SK-N-SH (cell line): ENCODE data around the gene SIL1. TPM values are rescaled to one million over a fixed set of nuclear protein-coding genes. Genes with fewer than 3 reads are reported as not detected.

ENCODE experiments used
- CTCF ChIA-PET: fragments of 300-600, 350-600 bp; formaldehyde crosslinking; extraction: SDS; loops from one replicate; lab custom pipeline; 2021; lab: Yijun Ruan, JAX
- POLR2A ChIA-PET: fragments of 350-600 bp; sonication (Branson Sonifier 250); formaldehyde crosslinking; extraction: SDS; loops from one replicate; lab custom pipeline; 2020; ENCODE audit warnings: antibody characterized with exemption, inconsistent platforms; lab: Yijun Ruan, JAX
- DNase-seq: peaks from one replicate; pipeline ENCODE4 v3.0.0; 2012
- H2AFZ ChIP-seq: fragments of 200-600 bp; sonication (generic); 2 replicates; pipeline ENCODE4 v1.8.1; 2016; ENCODE audit warnings: antibody characterized with exemption, mild to moderate bottlenecking, low read depth
- H3F3A ChIP-seq: fragments of 200-600 bp; sonication (generic); replicated peaks from 2 replicates; pipeline ENCODE3; 2016; ENCODE audit warnings: antibody characterized with exemption, mild to moderate bottlenecking; ENCODE audit not compliant: insufficient read depth
- H3K27ac ChIP-seq, 2 experiments: fragments of 200-500 bp in 1 of 2; fragments of 200-600 bp in 1 of 2; sonication (Bioruptor generic) in 1 of 2; sonication (generic), shearing (Covaris generic) in 1 of 2; 2 replicates each; pipeline versions ENCODE4 v1.5.1 to v1.6.1; 2014 to 2016; ENCODE audit warnings: low read depth in 2 of 2, inconsistent platforms in 1 of 2, low read length in 1 of 2, mild to moderate bottlenecking in 1 of 2, mixed read lengths in 1 of 2
- H3K27me3 ChIP-seq: fragments of 200-600 bp; sonication (generic), shearing (Covaris generic); 2 replicates; pipeline ENCODE4 v1.6.1; 2016; ENCODE audit warnings: mixed run types; ENCODE audit not compliant: insufficient read depth
- H3K36me3 ChIP-seq, 2 experiments: fragments of 200-500 bp in 1 of 2; fragments of 200-600 bp in 1 of 2; sonication (Bioruptor generic) in 1 of 2; sonication (generic) in 1 of 2; replicated peaks in 1 of 2; 2 replicates each; pipeline versions ENCODE3 to v1.5.1; 2014 to 2016; ENCODE audit warnings: low read length in 1 of 2, mild to moderate bottlenecking in 1 of 2; ENCODE audit not compliant: insufficient read depth in 2 of 2, control insufficient read depth in 1 of 2
- H3K4me1 ChIP-seq, 2 experiments: fragments of 200-500 bp in 1 of 2; fragments of 200-600 bp in 1 of 2; sonication (Bioruptor generic) in 1 of 2; sonication (generic), shearing (Covaris generic) in 1 of 2; 2 replicates each; pipeline versions ENCODE4 v1.5.1 to v1.6.1; 2014 to 2016; ENCODE audit warnings: low read depth in 1 of 2, low read length in 1 of 2, mixed run types in 1 of 2; ENCODE audit not compliant: insufficient read depth in 2 of 2, control insufficient read depth in 1 of 2
- H3K4me2 ChIP-seq: fragments of 200-600 bp; sonication (generic), shearing (Covaris generic); 2 replicates; pipeline ENCODE4 v1.6.1; 2017; ENCODE audit warnings: mixed run types
- H3K4me3 ChIP-seq, 2 experiments: fragments of 200-500 bp in 1 of 2; fragments of 200-600 bp in 1 of 2; sonication (Bioruptor generic) in 1 of 2; sonication (generic), shearing (Covaris generic) in 1 of 2; 2 replicates each; pipeline versions ENCODE4 v1.5.1 to v1.8.1; 2014 to 2016; ENCODE audit warnings: low read depth in 2 of 2, inconsistent platforms in 1 of 2, low read length in 1 of 2, mild to moderate bottlenecking in 1 of 2, mixed read lengths in 1 of 2, moderate library complexity in 1 of 2
- H3K79me2 ChIP-seq: fragments of 200-600 bp; sonication (generic); 2 replicates; pipeline ENCODE4 v1.8.1; 2017; ENCODE audit warnings: mild to moderate bottlenecking; ENCODE audit not compliant: insufficient read depth
- H3K9ac ChIP-seq: fragments of 200-600 bp; sonication (generic); 2 replicates; pipeline ENCODE4 v1.6.1; 2017; ENCODE audit warnings: mixed run types
- H3K9me2 ChIP-seq: fragments of 200-600 bp; sonication (generic); 2 replicates; pipeline ENCODE4 v1.6.1; 2017; ENCODE audit warnings: mixed run types
- H3K9me3 ChIP-seq: fragments of 200-600 bp; sonication (generic); 2 replicates; pipeline ENCODE4 v1.6.1; 2017; ENCODE audit warnings: mixed run types, mild to moderate bottlenecking, moderate library complexity
- H4K20me1 ChIP-seq: fragments of 200-600 bp; sonication (generic); 2 replicates; pipeline ENCODE4 v1.6.1; 2017; ENCODE audit warnings: mild to moderate bottlenecking, mixed run types; ENCODE audit not compliant: insufficient read depth
- ELF1 ChIP-seq: IDR thresholded peaks from 2 replicates; pipeline ENCODE4 v1.4.0; 2012
- EP300 ChIP-seq, 2 experiments: IDR thresholded peaks; 2 replicates each; pipeline versions ENCODE4 v1.4.0 to v1.6.1; 2012; ENCODE audit warnings: borderline replicate concordance in 1 of 2, low read depth in 1 of 2, low read length in 1 of 2
- EZH2phosphoT487 ChIP-seq: fragments of 200-600 bp; sonication (generic); IDR thresholded peaks from 2 replicates; pipeline ENCODE4 v1.6.1; 2017; ENCODE audit warnings: low read depth, mixed run types, mild to moderate bottlenecking, antibody characterized with exemption, moderate library complexity, borderline replicate concordance
- FOXJ3 ChIP-seq: sonication (generic); formaldehyde crosslinking; IDR thresholded peaks from 2 replicates; pipeline ENCODE4 v1.5.1; 2020; ENCODE audit warnings: mild to moderate bottlenecking, missing genetic modification reagents
- FOXM1 ChIP-seq: IDR thresholded peaks from 2 replicates; pipeline ENCODE4 v1.4.0; 2012; ENCODE audit warnings: low read depth, mild to moderate bottlenecking
- GABPA ChIP-seq: IDR thresholded peaks from 2 replicates; pipeline ENCODE4 v1.4.0; 2012; ENCODE audit warnings: low read depth, mild to moderate bottlenecking
- GATA2 ChIP-seq: sonication (generic); formaldehyde crosslinking; IDR thresholded peaks from 2 replicates; pipeline ENCODE4 v1.5.0; 2020; ENCODE audit warnings: mild to moderate bottlenecking, missing genetic modification reagents
- MEF2A ChIP-seq: IDR thresholded peaks from 2 replicates; pipeline ENCODE4 v1.4.0; 2012; ENCODE audit warnings: low read depth, borderline replicate concordance
- MXI1 ChIP-seq: IDR thresholded peaks from 2 replicates; pipeline ENCODE4 v1.6.1; 2012; ENCODE audit warnings: mild to moderate bottlenecking, low read depth, low read length, improper control_type of control experiment
- NRF1 ChIP-seq: IDR thresholded peaks from 2 replicates; pipeline ENCODE4 v1.6.1; 2012; ENCODE audit warnings: low read depth, mild to moderate bottlenecking, low read length
- POLR2AphosphoS5 ChIP-seq: IDR thresholded peaks from 2 replicates; pipeline ENCODE4 v1.6.1; 2012; ENCODE audit warnings: low read depth, low read length
- RAD21 ChIP-seq: IDR thresholded peaks from 2 replicates; pipeline ENCODE4 v1.6.1; 2012; ENCODE audit warnings: mild to moderate bottlenecking, low read length
- RCOR1 ChIP-seq: fragments of 150-350 bp; IDR thresholded peaks from 2 replicates; pipeline ENCODE4 v1.6.1; 2017; ENCODE audit warnings: antibody characterized with exemption, low read length
- REST ChIP-seq: IDR thresholded peaks from 2 replicates; pipeline ENCODE4 v1.6.1; 2012; ENCODE audit warnings: mild to moderate bottlenecking, low read depth, low read length, moderate library complexity
- RXRA ChIP-seq: IDR thresholded peaks from 2 replicates; pipeline ENCODE4 v1.4.0; 2012; ENCODE audit warnings: low read depth, mild to moderate bottlenecking, borderline replicate concordance
- TAF1 ChIP-seq: IDR thresholded peaks from 2 replicates; pipeline ENCODE4 v1.6.1; 2012; ENCODE audit warnings: low read depth, mild to moderate bottlenecking, low read length, moderate library complexity, borderline replicate concordance
- TCF12 ChIP-seq: IDR thresholded peaks from 2 replicates; pipeline ENCODE4 v1.4.0; 2012
- USF1 ChIP-seq: IDR thresholded peaks from 2 replicates; pipeline ENCODE4 v1.4.0; 2012; ENCODE audit warnings: low read depth, borderline replicate concordance
- YY1 ChIP-seq: IDR thresholded peaks from 2 replicates; pipeline ENCODE4 v1.4.0; 2012; ENCODE audit warnings: low read depth, mild to moderate bottlenecking
- WGBS: methylation state at CpG from one replicate; pipeline ENCODE4 v1.1.6; 2017; ENCODE audit warnings: low lambda C conversion rate; 5-methylcytosine and 5-hydroxymethylcytosine counted together
- polyA plus RNA-seq, 3 experiments: library from polyadenylated mRNA; depleted of rRNA; stranded (reverse); fragments of >200 nt; gene quantifications; 2 replicates each; pipeline ENCODE4 v1.2.3, GENCODE V29; 2012
- TF ChIP-seq, protein P1 (sequence below): fragments of 150-350 bp; IDR thresholded peaks from 2 replicates; pipeline ENCODE4 v1.6.1; 2016; ENCODE audit warnings: mild to moderate bottlenecking, low read depth, low read length

The SIL1 gene
- polyA plus RNA-seq, 1 of the 3 experiments (the other 2 are of a cell fraction): 25.9 TPM

- no peak overlapping the region for H3K4me3 ChIP-seq
- no peaks in the 10 kb centered on the region for H3K9me2 ChIP-seq
- H4K20me1 ChIP-seq: no peaks in the 10 kb centered on the region
- H3K9me3 ChIP-seq: no peaks in the 10 kb centered on the region
- no peaks in the 10 kb centered on the region for H3F3A ChIP-seq
- no peaks in the 10 kb centered on the region for H3K27me3 ChIP-seq
- no peak for TF ChIP-seq MXI1
- TF ChIP-seq RCOR1: no peak
- TF ChIP-seq GABPA: no peak
- no peak for TF ChIP-seq YY1
- TF ChIP-seq REST: no peak
- TF ChIP-seq RAD21: no peak
- no peak for TF ChIP-seq POLR2AphosphoS5
- TF ChIP-seq MEF2A: no peak
- TF ChIP-seq, protein P1, sequence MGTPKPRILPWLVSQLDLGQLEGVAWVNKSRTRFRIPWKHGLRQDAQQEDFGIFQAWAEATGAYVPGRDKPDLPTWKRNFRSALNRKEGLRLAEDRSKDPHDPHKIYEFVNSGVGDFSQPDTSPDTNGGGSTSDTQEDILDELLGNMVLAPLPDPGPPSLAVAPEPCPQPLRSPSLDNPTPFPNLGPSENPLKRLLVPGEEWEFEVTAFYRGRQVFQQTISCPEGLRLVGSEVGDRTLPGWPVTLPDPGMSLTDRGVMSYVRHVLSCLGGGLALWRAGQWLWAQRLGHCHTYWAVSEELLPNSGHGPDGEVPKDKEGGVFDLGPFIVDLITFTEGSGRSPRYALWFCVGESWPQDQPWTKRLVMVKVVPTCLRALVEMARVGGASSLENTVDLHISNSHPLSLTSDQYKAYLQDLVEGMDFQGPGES: no peak
- no peak for TF ChIP-seq EP300 (IDR thresholded peaks at IDR 0.05; ENCODE audit: borderline replicate concordance in 1 of 2, low read depth in 1 of 2, low read length in 1 of 2)
- no peak for TF ChIP-seq TAF1
- no peak for TF ChIP-seq FOXJ3
- no peak for TF ChIP-seq NRF1
- TF ChIP-seq RXRA: no peak
- no peak for TF ChIP-seq USF1
- TF ChIP-seq ELF1: no peak
- no peak for TF ChIP-seq TCF12
- no peak for TF ChIP-seq GATA2 (CRISPR knock-in tag)
- TF ChIP-seq FOXM1: no peak
- TF ChIP-seq EZH2phosphoT487: no peak
- 91% methylated on average over 5 of the region's 5 CpGs for WGBS
- H3K27ac ChIP-seq: no peak overlapping the region
- H3K79me2 ChIP-seq: no peaks in the 10 kb centered on the region
- H3K4me1 ChIP-seq: peaks cover 0 to 3% of the 10 kb centered on the region in 2 experiments; a peak in 1 of 4 replicates
- POLR2A ChIA-PET: no interaction called here
- H3K36me3 ChIP-seq: peaks cover 0 to 35% of the 10 kb centered on the region in 2 experiments
- no peak for DNase-seq
- CTCF ChIA-PET: interaction anchor here (1.4 kb wide), 1 partner anchor 11 kb away, joined by 4 read pairs; no protein-coding TSS in a partner anchor
- no peak overlapping the region for H3K9ac ChIP-seq
- no peak overlapping the region for H2AFZ ChIP-seq
- no peak overlapping the region for H3K4me2 ChIP-seq
Observed at GRCh38 chr5:139116100-139116655, 82.0 kb downstream of the SIL1 start.
